Uterus (tissue), 4 donors: ENCODE results near the gene DKK3. TPM values are rescaled to one million over a fixed set of nuclear protein-coding genes. Genes with fewer than 3 reads are reported as not detected.
A peak's percentile ranks its signal among the peaks of the same experiment; 100 is the strongest.

Experiments
- DNase-seq, 2 donors: peaks; one replicate each; pipeline ENCODE4 v3.0.0-alpha.2; 2019 to 2020
- H3K27ac ChIP-seq, 2 donors: fragments of 200-600 bp; sonication (generic); 1 replicate in 1 of 2; 2 replicates in 1 of 2; pipeline ENCODE4 v1.5.1; 2016 to 2018
- H3K27me3 ChIP-seq, 2 donors: fragments of 200-600 bp; sonication (generic); one replicate each; pipeline ENCODE4 v1.5.1; 2018 to 2019; ENCODE audit warnings: control low read depth in 1 of 2
- H3K36me3 ChIP-seq, 2 donors: fragments of 200-600 bp; sonication (generic); one replicate each; pipeline ENCODE4 v1.5.1; 2019; ENCODE audit warnings: control low read depth in 1 of 2
- H3K4me1 ChIP-seq, 2 donors: fragments of 200-600 bp; sonication (generic); one replicate each; pipeline ENCODE4 v1.5.1; 2018 to 2019; ENCODE audit warnings: control low read depth in 1 of 2
- H3K4me3 ChIP-seq, 2 donors: fragments of 200-600 bp; sonication (generic); 1 replicate in 1 of 2; 2 replicates in 1 of 2; pipeline ENCODE4 v1.5.1; 2018 to 2019; ENCODE audit warnings: mild to moderate bottlenecking in 1 of 2
- H3K9me3 ChIP-seq, 2 donors: fragments of 200-600 bp; sonication (generic); one replicate each; pipeline ENCODE4 v1.5.1; 2019; ENCODE audit warnings: control low read depth in 1 of 2
- CTCF ChIP-seq, 4 experiments: fragments of 200-600 bp in 2 of 4; fragments of 450-650 bp in 2 of 4; sonication (generic) in 2 of 4; IDR thresholded peaks; one replicate each; pipeline ENCODE4 v1.5.1; 2016 to 2019; ENCODE audit warnings: antibody characterized with exemption in 4 of 4, mild to moderate bottlenecking in 2 of 4, moderate library complexity in 1 of 4
- POLR2A ChIP-seq, 2 donors: fragments of 450-650 bp; IDR thresholded peaks; one replicate each; pipeline ENCODE4 v1.6.1; 2016; ENCODE audit warnings: antibody characterized with exemption in 2 of 2, mild to moderate bottlenecking in 1 of 2, moderate library complexity in 1 of 2
- intact Hi-C: fragments of 100-400 bp; cut with DNase I; formaldehyde crosslinking; loops from one replicate; pipeline ENCODE4 v1.15.1; 2023; ENCODE audit warnings: low total_unique reads
- total RNA-seq, 4 donors: library from RNA; depleted of rRNA in 3 of 4; stranded (reverse); fragments of >200 nt in 3 of 4; gene quantifications; one replicate each; pipeline versions ENCODE4 v1.1.0 to v1.2.4, GENCODE V29; 2014 to 2023
- donor health status: DM: yes; HTN: yes; CAD: no.

DKK3 gene
- total RNA-seq, 4 donors from 2014 or later = 26.4 to 151 (median 99.0) TPM

DNA sequence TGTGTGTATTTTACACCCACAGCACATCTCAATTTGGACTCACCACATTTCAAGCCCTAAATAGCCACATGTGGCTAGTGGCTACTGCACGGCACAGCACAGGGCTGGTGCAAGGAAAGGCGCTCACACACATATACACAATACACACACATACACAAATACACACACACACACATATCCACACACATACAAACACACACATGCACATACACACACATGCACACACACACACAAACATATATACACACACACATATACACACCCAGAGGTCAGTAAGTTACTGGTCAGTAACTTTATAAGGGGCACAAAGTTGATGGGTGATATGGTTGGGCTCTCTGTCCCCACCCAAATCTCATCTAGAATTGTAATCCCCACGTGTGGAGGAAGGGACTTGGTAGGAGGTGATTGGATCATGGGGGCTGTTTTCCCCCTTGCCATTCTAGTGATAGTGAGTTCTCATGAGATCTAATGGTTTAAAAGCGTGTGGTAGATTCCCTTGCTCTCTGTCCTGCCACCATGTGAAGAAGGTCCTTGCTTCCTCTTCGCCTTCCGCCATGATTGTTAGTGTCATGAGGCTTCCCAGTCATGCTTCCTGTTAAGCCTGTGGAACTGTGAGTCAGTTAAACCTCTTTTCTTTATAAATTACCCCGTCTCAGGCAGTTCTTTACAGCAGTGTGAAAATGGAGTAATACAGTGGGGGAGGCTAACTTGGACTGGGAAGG is 37.6 kb upstream of the DKK3 start:
- Histone ChIP-seq H3K9me3 (no peaks in the 10 kb centered on the region), H3K4me1 (no peaks in the 10 kb centered on the region), H3K36me3 (no peaks in the 10 kb centered on the region), H3K4me3 (no peak overlapping the region), H3K27ac (no peak overlapping the region), H3K27me3 (no peaks in the 10 kb centered on the region)
- TF ChIP-seq CTCF (IDR thresholded peaks at IDR 0.05) (no peak), POLR2A (IDR thresholded peaks at IDR 0.05) (no peak)
- intact Hi-C loops = loop anchor here (2.0 to 10.0 kb wide), 3 partner anchors 191 to 241 kb away; no protein-coding TSS in a partner anchor
- DNase-seq = no peak

GRCh38 chr11:12044799-12045198 is 36.4 kb upstream of the DKK3 start:
- no peak for TF ChIP-seq CTCF (IDR thresholded peaks at IDR 0.05)
- no peak for TF ChIP-seq POLR2A (IDR thresholded peaks at IDR 0.05)
- no peaks in the 10 kb centered on the region for H3K27me3 ChIP-seq
- DNase-seq = no peak
- intact Hi-C loops = loop anchor here (5.0 to 10.0 kb wide), 2 partner anchors 193 to 240 kb away; no protein-coding TSS in a partner anchor
- no peaks in the 10 kb centered on the region for H3K4me1 ChIP-seq
- H3K4me3 ChIP-seq = no peak overlapping the region
- H3K9me3 ChIP-seq = no peaks in the 10 kb centered on the region
- H3K27ac ChIP-seq = peak overlapping the region; percentile 63 to 91
- H3K36me3 ChIP-seq = no peaks in the 10 kb centered on the region

DNA sequence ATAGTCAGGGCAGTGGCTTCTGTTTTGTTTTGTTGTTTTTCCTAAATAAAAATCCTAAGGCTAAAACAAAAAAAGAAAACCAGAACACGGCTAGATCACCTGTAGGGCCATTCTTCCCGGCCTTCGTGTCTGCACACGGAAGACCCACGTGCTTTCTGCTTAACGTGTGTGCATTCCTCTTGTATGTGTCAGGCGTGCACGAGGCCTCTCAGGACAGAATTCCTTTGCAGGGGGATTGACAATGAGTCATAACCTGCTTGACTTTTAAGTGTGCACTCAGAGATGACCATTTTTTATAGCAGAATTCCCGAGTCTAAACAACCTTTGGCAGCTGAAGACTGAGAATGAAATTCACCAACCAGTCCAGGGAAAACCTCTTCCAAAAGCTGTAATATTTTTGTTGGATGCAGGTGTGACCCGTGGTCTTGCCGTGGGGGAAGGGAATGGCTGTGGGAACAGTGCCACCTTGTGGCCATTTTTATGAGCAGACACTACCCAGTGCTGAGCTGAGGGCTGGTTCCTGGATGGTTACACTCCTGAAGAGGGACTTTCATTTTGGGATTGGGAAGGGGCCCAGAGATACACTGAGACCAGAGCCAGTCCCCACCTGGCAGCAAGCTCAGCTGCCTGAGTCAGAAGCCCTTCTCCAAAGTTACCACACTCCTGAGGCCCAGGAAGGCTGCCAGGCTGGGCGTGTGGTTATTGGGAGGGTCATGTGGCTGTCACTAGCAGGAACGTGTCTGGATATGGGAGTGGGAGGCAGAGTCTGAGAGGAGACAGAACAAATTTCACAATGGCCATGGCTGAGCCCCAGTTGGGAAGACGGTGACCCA is 35.7 kb upstream of the DKK3 start:
- Histone ChIP-seq H3K9me3 (no peaks in the 10 kb centered on the region), H3K36me3 (no peaks in the 10 kb centered on the region), H3K27me3 (no peaks in the 10 kb centered on the region), H3K4me3 (peak overlapping the region in 1 of 2 donors; percentile 1), H3K27ac (peak overlapping the region; percentile 63 to 91), H3K4me1 (no peaks in the 10 kb centered on the region)
- DNase-seq = peak; percentile 86 to 90
- intact Hi-C loops = loop anchor here (10.0 kb wide), 1 partner anchor 239 kb away; no protein-coding TSS in a partner anchor
- TF ChIP-seq POLR2A (IDR thresholded peaks at IDR 0.05) (no peak), CTCF (IDR thresholded peaks at IDR 0.05) (peak; percentile 89 to 96 (median 95))

GRCh38 chr11:12043221-12043620 is 34.8 kb upstream of the DKK3 start:
- peak overlapping the region; percentile 63 to 91 for H3K27ac ChIP-seq
- TF ChIP-seq CTCF (IDR thresholded peaks at IDR 0.05) (no peak), POLR2A (IDR thresholded peaks at IDR 0.05) (no peak)
- intact Hi-C loops = loop anchor here (10.0 kb wide), 1 partner anchor 238 kb away; no protein-coding TSS in a partner anchor
- no peaks in the 10 kb centered on the region for H3K27me3 ChIP-seq
- no peaks in the 10 kb centered on the region for H3K36me3 ChIP-seq
- no peaks in the 10 kb centered on the region for H3K4me1 ChIP-seq
- no peak overlapping the region for H3K4me3 ChIP-seq
- DNase-seq = no peak
- H3K9me3 ChIP-seq = no peaks in the 10 kb centered on the region
